Measurements from ENCODE around the gene KAZN. TPM values are rescaled to one million over a fixed set of nuclear protein-coding genes. Genes with fewer than 3 reads are reported as not detected.
A peak's percentile ranks its signal among the peaks of the same experiment; 100 is the strongest.
"Not testable (repeated sequence)": the region's sequence is repeated elsewhere in the genome, so short reads cannot be mapped to it uniquely, and the experiment has no call there.

KAZN gene
- total RNA-seq, 1 experiment from 2014 or later = 6.5 TPM

GRCh38 chr1:14580295-14580694, 18.2 kb upstream of the KAZN start:
- DNase-seq (ENCODE audit: low read depth, low spot score); in situ Hi-C loops (cut with HindIII; ENCODE audit: low pct_unique_long_range_greater_than_20kb, low sequenced_read_pairs): not testable (repeated sequence)

GRCh38 chr1:14580986-14581385, 17.5 kb upstream of the KAZN start:
- in situ Hi-C loops (cut with HindIII; ENCODE audit: low pct_unique_long_range_greater_than_20kb, low sequenced_read_pairs) = no loop called here
- no peak for DNase-seq (ENCODE audit: low read depth, low spot score)

- in situ Hi-C loops (cut with HindIII; ENCODE audit: low pct_unique_long_range_greater_than_20kb, low sequenced_read_pairs) = no loop called here
Observed at GRCh38 chr1:14583788-14584187, 14.7 kb upstream of the KAZN start.

GRCh38 chr1:14585728-14586127, 12.8 kb upstream of the KAZN start:
- DNase-seq (ENCODE audit: low read depth, low spot score) = no peak
- in situ Hi-C loops (cut with HindIII; ENCODE audit: low pct_unique_long_range_greater_than_20kb, low sequenced_read_pairs) = no loop called here

More at GRCh38 chr1:14583788-14584187, 14.7 kb upstream of the KAZN start:
- DNase-seq (ENCODE audit: low read depth, low spot score) = no peak

DNA sequence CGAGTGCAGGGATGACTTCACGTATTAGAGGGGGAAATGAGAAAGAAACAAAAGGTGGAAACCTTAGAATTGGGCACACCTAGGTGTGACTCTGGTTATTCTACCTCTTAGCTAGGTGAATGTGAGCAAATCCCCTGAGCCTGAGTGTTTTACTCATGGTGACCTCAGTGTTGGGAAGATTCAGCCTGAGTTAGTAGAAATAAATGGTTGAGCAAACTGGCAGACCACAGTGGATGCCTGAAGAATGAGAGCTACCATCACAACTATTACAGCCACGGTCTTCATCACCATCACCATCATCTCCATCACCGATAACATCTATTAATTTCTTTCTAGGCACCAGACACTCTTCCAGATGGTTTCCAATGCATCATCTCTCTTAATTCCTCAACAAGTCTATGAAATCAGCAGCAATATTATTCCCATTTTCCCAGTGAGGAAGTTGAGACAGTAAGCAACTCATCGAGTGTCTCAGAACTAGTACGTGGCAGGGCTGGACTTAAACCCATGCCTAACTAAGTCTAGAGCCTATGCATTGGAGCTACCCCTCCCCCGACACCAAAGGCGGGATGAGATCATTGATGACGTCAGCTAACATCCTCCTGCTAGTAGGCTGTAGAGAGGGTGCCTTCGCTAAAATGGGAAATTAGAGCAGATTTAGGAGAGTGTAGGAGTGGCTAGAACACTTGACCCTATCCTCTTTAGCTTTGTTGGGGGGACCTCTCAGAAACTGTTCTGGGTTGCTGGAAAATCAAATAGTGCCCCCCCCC, 7.9 kb upstream of the KAZN start:
- in situ Hi-C loops (cut with HindIII; ENCODE audit: low pct_unique_long_range_greater_than_20kb, low sequenced_read_pairs) = no loop called here
- DNase-seq (ENCODE audit: low read depth, low spot score) = peak; percentile 7

- no peak for DNase-seq (ENCODE audit: low read depth, low spot score)
- in situ Hi-C loops (cut with HindIII; ENCODE audit: low pct_unique_long_range_greater_than_20kb, low sequenced_read_pairs) = no loop called here
Observed at GRCh38 chr1:14591600-14591999, 6.9 kb upstream of the KAZN start.

DNA sequence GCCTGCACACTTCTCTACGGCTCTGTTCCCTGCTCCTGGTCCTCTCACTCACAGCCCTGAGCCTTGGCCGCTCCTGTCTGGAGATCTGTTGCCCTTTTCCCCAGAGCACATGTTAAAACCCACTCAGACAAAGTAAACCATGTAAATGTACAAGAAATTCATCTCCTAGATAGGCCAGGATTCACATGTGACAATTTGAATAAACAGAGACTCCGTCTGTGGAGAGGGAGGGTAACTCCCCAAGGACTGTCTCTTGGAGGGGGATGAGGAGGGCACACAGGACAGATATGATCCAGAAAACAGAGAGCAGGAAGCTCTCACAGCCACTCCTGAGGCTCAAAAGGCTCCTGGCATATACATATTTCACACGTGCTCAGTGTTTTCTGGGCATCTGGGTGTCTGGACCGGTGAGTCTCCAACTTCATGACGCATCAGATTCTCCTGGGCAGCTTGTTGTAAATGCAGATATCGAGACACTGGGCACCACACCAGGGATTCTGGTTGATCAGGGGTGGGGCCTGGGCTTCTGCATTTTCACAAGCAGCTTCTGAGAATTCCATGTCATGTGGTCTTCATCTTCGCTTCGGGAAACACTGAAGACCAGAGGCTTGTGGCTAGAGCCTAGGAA, 6.4 kb upstream of the KAZN start:
- DNase-seq (ENCODE audit: low read depth, low spot score) = no peak
- in situ Hi-C loops (cut with HindIII; ENCODE audit: low pct_unique_long_range_greater_than_20kb, low sequenced_read_pairs) = no loop called here

DNA sequence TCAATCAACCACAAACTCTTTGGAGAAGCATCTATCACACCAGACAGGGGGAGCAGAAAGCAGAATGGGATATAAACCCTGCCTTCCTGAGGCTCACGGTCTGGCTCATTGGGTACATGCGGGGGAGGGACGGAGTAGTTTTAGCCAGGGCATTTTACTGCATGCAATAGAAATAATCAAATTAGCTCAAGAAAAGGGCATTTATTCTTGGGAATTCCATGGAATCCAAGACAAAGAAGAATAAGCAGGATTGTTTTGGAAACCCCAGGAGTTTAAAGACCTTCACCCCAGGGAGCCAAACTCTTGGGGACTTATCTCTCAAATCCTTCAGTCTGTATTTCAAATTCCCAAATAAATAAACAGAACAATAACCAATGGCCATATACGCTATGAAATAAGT, 5.2 kb upstream of the KAZN start:
- no peak for DNase-seq (ENCODE audit: low read depth, low spot score)

DNA sequence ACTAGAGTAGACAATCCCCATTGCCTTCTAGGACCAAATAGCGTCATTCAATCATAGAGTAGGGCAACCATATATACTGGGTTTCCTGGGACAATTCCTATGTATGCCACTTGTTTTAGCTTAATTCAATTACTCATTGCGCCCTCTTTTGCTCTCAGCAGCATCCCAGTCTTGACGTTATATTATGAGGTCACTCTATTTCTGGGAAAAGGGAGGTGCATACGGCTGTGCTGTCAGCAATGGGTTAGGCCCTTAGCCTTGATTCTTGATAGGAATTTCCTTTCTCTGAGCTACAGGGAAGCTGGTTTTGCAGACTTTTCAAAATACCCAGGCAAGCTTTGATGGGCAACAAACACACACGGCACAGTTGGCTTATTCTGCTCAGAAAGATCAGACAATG, 4.4 kb upstream of the KAZN start:
- in situ Hi-C loops (cut with HindIII; ENCODE audit: low pct_unique_long_range_greater_than_20kb, low sequenced_read_pairs) = no loop called here

More for the DNA sequence above, 5.2 kb upstream of the KAZN start:
- in situ Hi-C loops (cut with HindIII; ENCODE audit: low pct_unique_long_range_greater_than_20kb, low sequenced_read_pairs) = no loop called here

GRCh38 chr1:14596591-14596990, 1.9 kb upstream of the KAZN start:
- no peak for DNase-seq (ENCODE audit: low read depth, low spot score)
- in situ Hi-C loops (cut with HindIII; ENCODE audit: low pct_unique_long_range_greater_than_20kb, low sequenced_read_pairs) = no loop called here

More for the DNA sequence above, 4.4 kb upstream of the KAZN start:
- DNase-seq (ENCODE audit: low read depth, low spot score) = no peak

GRCh38 chr1:14597343-14598006, 1.0 kb upstream of the KAZN start:
- no peak for DNase-seq (ENCODE audit: low read depth, low spot score)
- in situ Hi-C loops (cut with HindIII; ENCODE audit: low pct_unique_long_range_greater_than_20kb, low sequenced_read_pairs) = no loop called here

DNA sequence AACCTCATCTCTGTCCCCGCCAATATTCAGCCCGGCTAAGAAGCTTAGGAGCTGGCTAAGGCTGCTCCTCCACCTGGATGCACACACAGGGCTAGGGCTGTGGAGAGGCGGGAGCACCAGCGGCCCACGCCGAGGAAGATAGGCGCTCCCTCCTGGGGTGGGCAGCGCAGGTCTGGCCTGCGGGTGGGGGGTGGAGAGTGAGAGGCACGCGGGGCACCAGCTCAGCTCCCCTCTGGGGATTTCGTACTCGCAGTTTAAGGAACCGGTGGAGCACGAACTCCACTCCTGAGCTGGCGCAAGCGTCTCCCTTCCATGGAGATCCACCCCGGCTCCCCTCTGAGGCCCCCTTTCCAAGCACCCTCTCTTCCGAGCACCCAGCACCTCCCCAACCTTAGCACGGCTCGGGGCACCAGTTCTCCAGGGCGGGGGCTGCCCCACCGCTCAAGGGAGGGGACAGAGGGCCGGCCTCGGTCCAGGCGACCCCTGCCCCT, 433 bp upstream of the KAZN start:
- no peak for DNase-seq (ENCODE audit: low read depth, low spot score)
- in situ Hi-C loops (cut with HindIII; ENCODE audit: low pct_unique_long_range_greater_than_20kb, low sequenced_read_pairs) = no loop called here

DNA sequence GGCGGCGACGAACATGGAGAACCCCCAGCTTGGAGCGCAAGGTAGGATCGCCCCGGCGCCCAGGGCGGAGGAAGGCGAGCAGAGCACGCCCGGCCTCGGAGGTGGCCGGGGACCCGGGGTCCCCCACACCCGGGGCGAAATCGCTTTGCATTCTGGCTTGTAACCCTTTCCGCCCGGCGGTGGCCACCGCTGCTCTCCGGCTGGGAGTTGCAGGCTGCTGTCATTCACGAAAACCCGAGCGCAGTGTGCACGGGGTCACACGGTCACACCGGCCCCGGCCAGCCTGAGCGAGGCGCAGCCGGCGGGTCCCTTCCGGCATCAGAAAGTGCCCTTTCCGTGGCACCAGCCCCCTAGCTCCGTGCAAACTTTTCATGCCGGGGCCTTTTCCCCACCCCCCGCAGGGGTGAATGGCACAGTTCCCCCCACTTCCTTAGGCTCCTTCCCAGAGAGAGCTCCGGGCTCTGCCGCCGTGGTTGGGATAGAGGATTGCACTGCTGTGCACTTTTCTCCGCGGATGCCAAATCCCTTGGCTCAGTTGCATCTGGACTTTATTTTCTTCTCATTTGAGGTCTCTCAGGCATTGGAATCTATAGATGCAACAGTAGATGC, 802 bp downstream of the KAZN start:
- in situ Hi-C loops (cut with HindIII; ENCODE audit: low pct_unique_long_range_greater_than_20kb, low sequenced_read_pairs) = no loop called here
- no peak for DNase-seq (ENCODE audit: low read depth, low spot score)

- in situ Hi-C loops (cut with HindIII; ENCODE audit: low pct_unique_long_range_greater_than_20kb, low sequenced_read_pairs) = no loop called here
- no peak for DNase-seq (ENCODE audit: low read depth, low spot score)
Observed at GRCh38 chr1:14599800-14600199, 1.3 kb downstream of the KAZN start.

- no peak for DNase-seq (ENCODE audit: low read depth, low spot score)
- in situ Hi-C loops (cut with HindIII; ENCODE audit: low pct_unique_long_range_greater_than_20kb, low sequenced_read_pairs) = no loop called here
Observed at GRCh38 chr1:14600405-14601112, 2.1 kb downstream of the KAZN start.

DNA sequence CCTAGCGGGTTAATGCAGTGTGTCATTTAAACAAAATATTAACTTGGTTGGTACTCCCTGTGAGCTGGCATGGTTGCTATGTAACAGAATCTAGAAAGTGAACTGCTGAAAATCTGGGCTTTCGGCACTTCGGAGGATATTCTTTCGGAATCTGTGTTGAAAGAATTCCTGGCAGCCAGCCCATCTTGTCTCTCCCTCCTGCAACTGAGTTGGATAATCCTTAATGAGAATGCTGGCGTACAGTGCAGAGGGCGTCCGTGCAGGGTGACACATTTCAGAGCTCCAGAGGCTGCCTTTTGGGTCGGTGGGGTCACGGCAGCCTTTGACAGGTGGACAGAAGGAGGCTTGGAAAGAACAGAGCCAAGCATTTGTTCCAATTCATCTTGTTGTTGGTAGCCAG, 3.7 kb downstream of the KAZN start:
- in situ Hi-C loops (cut with HindIII; ENCODE audit: low pct_unique_long_range_greater_than_20kb, low sequenced_read_pairs) = no loop called here
- DNase-seq (ENCODE audit: low read depth, low spot score) = no peak

GRCh38 chr1:14603645-14604044, 5.2 kb downstream of the KAZN start:
- no peak for DNase-seq (ENCODE audit: low read depth, low spot score)
- in situ Hi-C loops (cut with HindIII; ENCODE audit: low pct_unique_long_range_greater_than_20kb, low sequenced_read_pairs) = no loop called here

DNA sequence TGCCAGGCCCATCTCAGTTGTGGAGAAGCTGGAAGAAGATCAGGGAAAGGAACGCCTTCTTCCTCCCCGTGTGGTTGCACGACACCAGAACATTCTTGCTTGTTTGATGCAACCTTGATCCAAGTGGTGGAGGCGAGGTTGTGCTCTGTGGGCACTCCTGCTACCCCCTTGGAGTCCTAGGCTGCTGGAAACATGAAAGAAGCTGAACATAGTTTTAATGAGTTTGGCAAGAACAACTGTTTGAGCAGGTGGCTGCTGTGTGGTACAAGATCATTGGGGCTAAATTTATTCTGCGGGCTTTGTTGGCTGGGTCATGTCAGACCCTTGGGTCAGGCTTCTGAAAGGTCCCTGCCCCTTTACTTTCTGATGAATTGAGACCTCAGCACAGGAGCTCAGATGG, 5.9 kb downstream of the KAZN start:
- in situ Hi-C loops (cut with HindIII; ENCODE audit: low pct_unique_long_range_greater_than_20kb, low sequenced_read_pairs) = no loop called here
- no peak for DNase-seq (ENCODE audit: low read depth, low spot score)
